CMK (cell line): Measurements from ENCODE around the gene C11orf21.
"Not testable (repeated sequence)": the region's sequence is repeated elsewhere in the genome, so short reads cannot be mapped to it uniquely, and the experiment has no call there.

ENCODE experiments used
- DNase-seq: peaks from one replicate; pipeline ENCODE4 v3.0.0-alpha.2; 2010; ENCODE audit warnings: low read depth

Gene C11orf21

GRCh38 chr11:2301631-2302305, at the start of gene C11orf21, which contains the start of gene TSPAN32:
C11orf21 (minus strand) TSS chr11:2301918; CDS start chr11:2301808, 110 bp downstream.
TSPAN32 (plus strand) TSS chr11:2302013; CDS start chr11:2302150, 137 bp downstream.
- peak; percentile 88 for DNase-seq

- no peak for DNase-seq
These were observed 47.3 kb upstream of the C11orf21 start for GRCh38 chr11:2348986-2349385.

- DNase-seq, result no peak
These were observed 45.7 kb upstream of the C11orf21 start for GRCh38 chr11:2347308-2347830.

- DNase-seq, result no peak
These were observed 45.0 kb upstream of the C11orf21 start for GRCh38 chr11:2346586-2347307.

GRCh38 chr11:2346014-2346413, 44.3 kb upstream of the C11orf21 start:
- no peak for DNase-seq

GRCh38 chr11:2345050-2345449, 43.3 kb upstream of the C11orf21 start:
- DNase-seq, result no peak

GRCh38 chr11:2343502-2343901, 41.8 kb upstream of the C11orf21 start:
- no peak for DNase-seq

GRCh38 chr11:2342981-2343380, 41.3 kb upstream of the C11orf21 start:
- no peak for DNase-seq

- no peak for DNase-seq
These were observed 40.8 kb upstream of the C11orf21 start for GRCh38 chr11:2342557-2342956.

- DNase-seq, result not testable (repeated sequence)
These were observed 37.0 kb upstream of the C11orf21 start for GRCh38 chr11:2338760-2339159.

GRCh38 chr11:2335286-2335685, 33.6 kb upstream of the C11orf21 start:
- DNase-seq, result not testable (repeated sequence)

GRCh38 chr11:2333486-2334205, 31.9 kb upstream of the C11orf21 start:
- DNase-seq, result not testable (repeated sequence)

- not testable (repeated sequence) for DNase-seq
These were observed 30.9 kb upstream of the C11orf21 start for GRCh38 chr11:2332569-2332968.

- no peak for DNase-seq
These were observed 29.7 kb upstream of the C11orf21 start for GRCh38 chr11:2331404-2331803.

- no peak for DNase-seq
These were observed 29.0 kb upstream of the C11orf21 start for GRCh38 chr11:2330696-2331095.

- no peak for DNase-seq
These were observed 27.8 kb upstream of the C11orf21 start for GRCh38 chr11:2329551-2329950.

- DNase-seq, result no peak
These were observed 27.1 kb upstream of the C11orf21 start for GRCh38 chr11:2328656-2329354.

- DNase-seq, result no peak
These were observed 26.3 kb upstream of the C11orf21 start for GRCh38 chr11:2328021-2328420.

- no peak for DNase-seq
These were observed 25.3 kb upstream of the C11orf21 start for GRCh38 chr11:2327032-2327431.

GRCh38 chr11:2325719-2326118, 24.0 kb upstream of the C11orf21 start:
- no peak for DNase-seq

GRCh38 chr11:2325123-2325522, 23.4 kb upstream of the C11orf21 start:
- no peak for DNase-seq

GRCh38 chr11:2321311-2321683, 19.6 kb upstream of the C11orf21 start:
- no peak for DNase-seq
